ENCODE results near the gene HSD17B3. TPM values are rescaled to one million over a fixed set of nuclear protein-coding genes. Genes with fewer than 3 reads are reported as not detected.
"Not testable (repeated sequence)": the region's sequence is repeated elsewhere in the genome, so short reads cannot be mapped to it uniquely, and the experiment has no call there.

HSD17B3 gene
- total RNA-seq, 1 donor from 2014 or later = 1.3 TPM

DNA sequence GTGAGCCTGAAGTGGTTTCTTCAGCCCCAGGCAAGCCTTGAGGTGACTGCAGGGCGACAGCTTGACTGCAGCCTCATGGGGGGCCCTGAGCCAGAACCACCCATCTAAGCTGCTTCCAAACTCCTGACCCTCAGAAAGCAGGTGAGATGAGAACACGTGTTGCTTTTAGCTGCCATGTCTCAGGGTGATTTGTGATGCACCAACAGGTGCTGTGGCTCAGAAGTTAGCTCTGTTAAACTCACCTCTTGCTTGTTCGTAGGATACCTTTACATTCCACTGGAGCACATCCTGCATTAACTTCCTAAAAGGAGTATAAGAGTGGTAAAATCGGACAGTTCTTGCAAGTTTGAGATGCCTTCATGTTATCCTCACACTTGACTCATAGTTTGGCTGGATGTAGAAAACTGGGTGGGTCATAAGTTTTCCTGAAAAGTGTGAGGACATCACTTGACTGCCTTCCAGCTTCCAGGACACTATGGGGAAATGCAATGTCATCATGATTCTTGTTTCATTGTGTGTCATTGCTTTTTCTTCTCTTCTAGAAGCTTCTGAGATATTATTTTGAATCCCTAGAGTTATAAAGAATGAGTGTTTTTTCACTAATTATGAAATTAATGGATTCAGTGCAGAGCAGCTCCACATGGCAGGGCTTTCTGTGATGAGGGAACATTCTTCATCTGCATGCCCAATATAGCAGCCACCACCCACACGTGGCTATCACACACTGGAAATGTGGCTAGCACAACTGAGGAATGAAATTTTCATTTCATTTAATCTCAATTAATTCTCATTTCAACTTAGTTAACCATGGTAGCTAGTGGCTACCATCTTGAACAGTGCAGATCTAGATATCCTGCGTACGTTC is 92.3 kb downstream of the HSD17B3 start:
- ATAC-seq (ENCODE audit: poor library complexity) = peak; percentile 22
- intact Hi-C loops (cut with DNase I) = loop anchor here (10.0 kb wide), 1 partner anchor 485 kb away; no protein-coding TSS in a partner anchor
- no peak for DNase-seq

- DNase-seq (no peak), ATAC-seq (ENCODE audit: poor library complexity) (no peak)
- intact Hi-C loops (cut with DNase I) = no loop called here
Measured at GRCh38 chr9:96206156-96206751, 95.7 kb downstream of the HSD17B3 start.

DNA sequence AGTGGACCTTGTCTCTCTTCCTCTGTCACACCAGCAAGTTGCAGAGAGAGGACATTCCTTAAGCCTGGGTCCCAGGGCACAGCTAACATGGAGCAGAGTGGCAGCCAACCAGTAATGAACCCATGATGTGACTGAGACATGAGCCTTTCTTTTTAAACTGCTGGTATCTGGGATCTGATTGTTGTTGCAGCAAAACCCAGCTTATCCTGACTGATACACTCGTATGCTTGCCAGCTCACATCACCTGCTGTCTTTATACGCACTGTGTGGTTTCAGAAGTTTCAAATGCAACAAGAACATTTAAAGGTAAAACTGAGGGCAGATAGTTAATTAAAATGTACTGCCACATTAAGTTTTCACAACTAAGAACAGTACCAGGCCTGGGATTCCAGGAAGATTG is 97.1 kb downstream of the HSD17B3 start:
- DNase-seq (no peak), ATAC-seq (ENCODE audit: poor library complexity) (no peak)
- intact Hi-C loops (cut with DNase I) = no loop called here

- DNase-seq = peak; percentile 49
- intact Hi-C loops (cut with DNase I) = no loop called here
- no peak for ATAC-seq (ENCODE audit: poor library complexity)
Measured at GRCh38 chr9:96203867-96204501, 98.0 kb downstream of the HSD17B3 start.

DNA sequence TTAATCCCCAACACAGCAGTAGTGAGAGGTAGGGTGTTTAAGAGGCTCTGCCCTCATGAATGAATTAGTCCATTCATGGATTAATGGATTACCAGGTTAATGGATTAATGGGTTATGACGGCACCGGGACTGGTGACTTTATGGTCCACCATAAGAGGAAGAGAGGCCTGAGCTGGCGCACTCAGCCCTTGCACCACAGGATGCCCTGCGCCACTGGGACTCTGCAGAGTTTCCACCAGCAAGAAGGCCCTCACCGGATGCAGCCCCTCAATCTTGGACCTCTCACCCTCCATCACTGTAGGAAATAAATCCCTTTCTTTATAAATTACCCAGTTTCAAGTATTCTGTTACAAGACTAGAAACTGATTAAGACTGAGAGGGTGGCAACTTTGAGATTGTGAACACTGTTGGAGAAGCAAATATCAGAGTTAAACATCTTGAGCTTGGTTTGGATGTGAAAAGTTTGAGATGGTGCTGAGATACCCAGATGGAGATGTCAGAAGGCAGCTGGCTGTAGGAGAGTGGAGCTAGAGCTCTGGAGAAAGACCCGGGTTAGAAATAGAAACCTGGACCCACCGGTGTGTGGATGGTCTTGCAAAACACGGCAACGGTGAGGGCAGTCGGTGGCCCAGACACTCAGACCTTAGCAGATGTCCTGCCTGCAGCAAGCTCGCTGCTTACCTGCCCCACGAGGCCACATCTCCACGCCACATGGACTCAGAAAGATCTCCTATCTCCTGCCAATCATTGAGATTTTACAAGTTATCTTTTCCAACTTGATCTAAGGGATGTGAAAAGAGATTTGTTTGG is 98.8 kb downstream of the HSD17B3 start:
- ATAC-seq (ENCODE audit: poor library complexity) (no peak), DNase-seq (no peak)
- intact Hi-C loops (cut with DNase I) = no loop called here

DNA sequence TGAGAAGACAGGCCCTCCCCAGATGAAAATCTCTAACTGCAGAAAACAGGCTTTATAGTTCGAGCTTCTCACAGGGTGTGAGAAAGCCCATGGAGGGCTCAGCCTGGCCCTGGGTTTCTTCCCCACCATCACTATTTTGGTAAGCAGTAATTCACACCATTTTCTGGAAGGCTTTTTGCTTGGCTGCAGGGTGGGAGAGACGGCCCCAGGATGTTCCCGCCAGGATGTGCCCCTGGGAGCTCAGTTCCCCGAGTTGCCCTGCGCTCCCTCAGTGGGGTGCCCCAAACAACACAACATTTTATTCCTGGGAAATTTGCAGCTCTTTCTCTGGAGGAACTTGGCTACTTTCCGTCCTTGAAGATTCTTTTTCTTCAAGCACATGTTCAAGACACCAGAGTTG is 100.8 kb downstream of the HSD17B3 start:
- no peak for DNase-seq
- intact Hi-C loops (cut with DNase I) = no loop called here
- ATAC-seq (ENCODE audit: poor library complexity) = no peak

GRCh38 chr9:96199006-96199405 is 103.0 kb downstream of the HSD17B3 start:
- no peak for DNase-seq
- intact Hi-C loops (cut with DNase I) = no loop called here
- no peak for ATAC-seq (ENCODE audit: poor library complexity)

GRCh38 chr9:96195541-96195940 is 106.4 kb downstream of the HSD17B3 start:
- no peak for ATAC-seq (ENCODE audit: poor library complexity)
- DNase-seq = no peak
- intact Hi-C loops (cut with DNase I) = no loop called here

DNA sequence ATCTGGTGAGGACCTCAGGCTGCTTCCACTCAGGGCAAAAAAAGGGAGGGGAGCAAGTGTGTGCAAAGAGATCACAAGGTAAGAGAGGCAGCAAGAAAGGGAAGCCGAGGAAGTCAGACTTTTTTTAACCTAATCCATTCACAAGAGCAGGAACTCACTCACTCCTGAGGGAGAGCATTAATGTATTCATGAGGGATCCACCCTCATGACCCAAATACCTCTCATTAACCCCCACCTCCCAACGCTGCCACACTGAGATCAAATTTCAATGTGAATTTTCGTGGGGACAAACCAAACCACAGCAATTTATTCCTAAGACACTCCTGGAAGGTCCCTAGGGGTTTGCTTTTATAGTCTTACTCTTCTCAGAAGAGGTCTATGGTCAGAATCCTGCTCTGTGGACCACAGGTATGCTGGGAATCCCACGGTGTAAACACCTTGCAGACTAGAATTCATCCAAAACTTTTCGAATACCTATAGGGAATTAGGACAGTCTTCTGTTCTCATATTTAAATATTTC is 108.7 kb downstream of the HSD17B3 start:
- DNase-seq (no peak), ATAC-seq (ENCODE audit: poor library complexity) (no peak)
- intact Hi-C loops (cut with DNase I) = no loop called here

DNA sequence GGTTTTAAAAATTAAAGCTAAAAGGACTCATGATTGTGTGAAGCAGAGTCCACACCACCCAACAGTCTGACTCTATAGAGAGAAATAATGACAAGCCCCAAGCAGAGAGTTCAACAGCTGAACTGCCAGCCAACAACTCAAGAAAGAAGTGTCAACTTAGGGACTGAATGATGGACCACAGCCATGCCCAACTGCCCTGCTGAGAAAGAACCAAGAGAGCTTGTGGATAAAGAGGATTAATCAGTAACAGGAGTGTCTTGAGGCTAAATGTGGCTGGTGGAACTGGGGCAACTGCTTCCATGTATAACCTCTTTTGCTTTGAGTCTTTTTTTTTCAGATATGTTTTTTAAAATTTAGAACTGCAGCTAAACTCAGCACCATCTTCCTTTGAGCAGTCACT is 109.3 kb downstream of the HSD17B3 start:
- intact Hi-C loops (cut with DNase I) = no loop called here
- ATAC-seq (ENCODE audit: poor library complexity) (no peak), DNase-seq (no peak)

DNA sequence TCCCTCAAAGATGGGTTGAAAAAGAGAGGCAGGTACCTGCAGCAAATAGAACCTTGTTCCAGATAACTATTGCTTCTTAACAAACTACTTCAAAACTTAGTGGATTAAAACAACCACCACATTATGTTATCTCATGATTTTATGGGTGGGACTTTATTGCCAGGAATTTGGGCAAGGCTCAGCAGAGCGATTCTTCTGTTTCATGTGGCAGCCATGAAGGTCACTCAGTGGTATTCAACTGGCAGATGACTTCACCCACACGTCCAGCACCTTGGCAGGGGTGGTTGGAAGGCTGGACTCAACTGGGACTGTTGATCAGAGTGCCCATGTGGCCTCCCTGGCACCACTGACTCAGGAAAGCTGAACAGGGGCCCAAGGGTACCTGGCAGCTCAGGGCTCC is 112.0 kb downstream of the HSD17B3 start:
- ATAC-seq (ENCODE audit: poor library complexity) (no peak), DNase-seq (no peak)
- intact Hi-C loops (cut with DNase I) = no loop called here

DNA sequence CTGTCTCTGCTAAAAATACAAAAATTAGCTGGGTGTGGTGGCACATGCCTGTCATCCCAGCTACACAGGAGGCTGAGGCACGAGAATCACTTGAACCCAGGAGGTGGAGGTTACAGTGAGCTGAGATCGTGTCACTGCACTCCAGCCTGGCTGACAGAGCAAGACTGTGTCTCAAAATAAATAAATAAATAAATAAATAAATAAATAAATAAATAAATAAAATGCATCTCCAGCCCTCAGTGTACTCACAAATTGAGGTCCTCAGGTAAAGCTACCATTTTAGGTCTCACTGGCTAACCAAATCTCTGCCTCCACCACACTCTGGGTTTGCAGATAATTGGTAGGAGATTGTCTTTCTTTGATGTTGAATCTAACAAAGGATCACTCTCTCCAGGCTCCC is 112.4 kb downstream of the HSD17B3 start:
- intact Hi-C loops (cut with DNase I); DNase-seq; ATAC-seq (ENCODE audit: poor library complexity): not testable (repeated sequence)

- no peak for ATAC-seq (ENCODE audit: poor library complexity)
- no peak for DNase-seq
- intact Hi-C loops (cut with DNase I) = no loop called here
Measured at GRCh38 chr9:96188571-96188970, 113.4 kb downstream of the HSD17B3 start.

- intact Hi-C loops (cut with DNase I) = no loop called here
- no peak for DNase-seq
- no peak for ATAC-seq (ENCODE audit: poor library complexity)
Measured at GRCh38 chr9:96187151-96187555, 114.8 kb downstream of the HSD17B3 start.

DNA sequence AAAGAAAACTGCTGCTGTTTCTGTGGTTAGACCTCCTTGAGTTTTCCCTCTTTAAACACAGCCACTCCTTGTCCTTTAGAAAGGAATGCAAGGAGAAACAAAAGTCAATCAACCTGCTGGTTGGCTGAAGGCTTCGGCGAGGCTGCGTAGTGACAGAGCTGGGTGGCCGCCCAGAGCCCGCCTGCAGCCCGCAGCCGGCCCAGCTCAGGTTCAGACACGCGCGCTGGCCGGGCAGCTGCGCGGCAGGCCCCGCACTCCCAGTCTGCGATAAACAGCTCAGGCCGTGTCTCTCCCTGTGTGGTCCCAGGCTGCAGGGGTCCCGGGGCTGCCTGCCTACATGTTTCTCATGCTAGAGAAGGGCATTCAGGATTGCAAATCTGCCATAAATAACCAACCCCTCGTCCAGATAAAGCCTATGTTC is 115.4 kb downstream of the HSD17B3 start:
- intact Hi-C loops (cut with DNase I) = no loop called here
- DNase-seq (no peak), ATAC-seq (ENCODE audit: poor library complexity) (peak; percentile 62)

GRCh38 chr9:96185518-96186156 is 116.3 kb downstream of the HSD17B3 start:
- intact Hi-C loops (cut with DNase I) = no loop called here
- ATAC-seq (ENCODE audit: poor library complexity) = no peak
- DNase-seq = no peak
